ENCODE measurements around the gene ATG10.

ATG10 gene

DNA sequence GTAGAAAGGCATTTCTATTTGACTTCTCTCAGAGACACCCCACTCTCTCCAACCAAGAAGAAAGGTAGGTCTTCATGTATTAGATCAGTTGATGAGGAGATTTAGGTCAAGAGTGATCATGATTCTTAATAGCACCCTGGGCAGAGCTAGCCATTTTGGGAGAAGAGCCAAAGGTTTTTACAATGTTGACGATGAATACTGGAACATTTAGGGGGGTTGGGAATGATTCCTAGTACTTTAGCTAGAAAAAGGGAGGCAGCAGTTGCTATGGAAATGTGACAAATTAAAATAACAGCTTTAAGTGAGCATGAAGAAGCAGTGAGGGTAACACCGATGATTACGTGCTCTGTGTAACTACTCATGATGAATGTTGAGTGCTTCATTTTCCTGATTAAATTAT lies 315.8 kb downstream of the ATG10 start:
- TF ChIP-seq, protein P1, sequence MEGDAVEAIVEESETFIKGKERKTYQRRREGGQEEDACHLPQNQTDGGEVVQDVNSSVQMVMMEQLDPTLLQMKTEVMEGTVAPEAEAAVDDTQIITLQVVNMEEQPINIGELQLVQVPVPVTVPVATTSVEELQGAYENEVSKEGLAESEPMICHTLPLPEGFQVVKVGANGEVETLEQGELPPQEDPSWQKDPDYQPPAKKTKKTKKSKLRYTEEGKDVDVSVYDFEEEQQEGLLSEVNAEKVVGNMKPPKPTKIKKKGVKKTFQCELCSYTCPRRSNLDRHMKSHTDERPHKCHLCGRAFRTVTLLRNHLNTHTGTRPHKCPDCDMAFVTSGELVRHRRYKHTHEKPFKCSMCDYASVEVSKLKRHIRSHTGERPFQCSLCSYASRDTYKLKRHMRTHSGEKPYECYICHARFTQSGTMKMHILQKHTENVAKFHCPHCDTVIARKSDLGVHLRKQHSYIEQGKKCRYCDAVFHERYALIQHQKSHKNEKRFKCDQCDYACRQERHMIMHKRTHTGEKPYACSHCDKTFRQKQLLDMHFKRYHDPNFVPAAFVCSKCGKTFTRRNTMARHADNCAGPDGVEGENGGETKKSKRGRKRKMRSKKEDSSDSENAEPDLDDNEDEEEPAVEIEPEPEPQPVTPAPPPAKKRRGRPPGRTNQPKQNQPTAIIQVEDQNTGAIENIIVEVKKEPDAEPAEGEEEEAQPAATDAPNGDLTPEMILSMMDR (IDR thresholded peaks at IDR 0.05): no peak
- Histone ChIP-seq H3K27ac (no peak overlapping the region), H3K4me3 (no peak overlapping the region)
- DNase-seq (ENCODE audit: low spot score): no peak

DNA sequence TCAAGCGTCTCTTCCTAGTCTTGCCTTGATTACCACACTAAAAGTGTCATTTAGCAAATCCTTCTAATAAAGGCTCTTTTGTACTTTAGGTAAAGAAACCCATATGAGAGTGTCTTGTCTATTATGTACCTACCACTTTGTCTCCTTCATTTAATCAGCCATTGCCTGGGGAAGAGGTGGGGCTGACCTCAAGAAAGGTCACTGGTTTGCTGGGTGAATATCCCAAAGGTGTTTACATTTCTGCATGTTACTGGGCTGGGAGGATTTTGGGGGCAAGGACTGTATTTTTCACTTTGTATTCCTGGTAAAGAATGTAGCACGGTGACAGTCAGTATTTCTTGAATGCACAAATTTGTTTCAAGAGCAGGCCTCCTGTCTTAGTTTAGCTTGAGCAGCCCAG lies 318.2 kb downstream of the ATG10 start:
- H3K27ac ChIP-seq: no peak overlapping the region
- no peak for DNase-seq (ENCODE audit: low spot score)
- no peak overlapping the region for H3K4me3 ChIP-seq
- TF ChIP-seq, protein P1 (IDR thresholded peaks at IDR 0.05): no peak

DNA sequence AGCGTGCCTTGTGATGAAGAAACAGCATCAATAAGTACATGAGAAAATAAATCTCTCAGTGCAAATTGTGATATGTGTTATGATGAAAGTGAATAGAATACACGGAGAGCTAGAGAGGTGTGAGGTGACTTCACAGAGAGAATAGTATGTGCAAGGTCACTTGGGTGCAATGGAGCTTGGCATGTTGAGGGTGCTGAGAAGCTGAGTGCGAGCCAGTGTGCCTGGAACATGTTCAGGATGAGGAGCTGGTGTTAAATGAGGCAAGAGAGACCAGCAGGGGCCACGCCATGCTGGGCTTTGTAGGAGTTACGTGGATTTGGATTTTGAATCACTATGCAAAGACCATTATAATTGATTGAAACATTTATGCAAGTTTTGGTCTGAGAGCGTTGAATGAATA lies 319.1 kb downstream of the ATG10 start:
- no peak overlapping the region for H3K4me3 ChIP-seq
- TF ChIP-seq, protein P1 (IDR thresholded peaks at IDR 0.05): no peak
- H3K27ac ChIP-seq: no peak overlapping the region
- DNase-seq (ENCODE audit: low spot score): no peak

DNA sequence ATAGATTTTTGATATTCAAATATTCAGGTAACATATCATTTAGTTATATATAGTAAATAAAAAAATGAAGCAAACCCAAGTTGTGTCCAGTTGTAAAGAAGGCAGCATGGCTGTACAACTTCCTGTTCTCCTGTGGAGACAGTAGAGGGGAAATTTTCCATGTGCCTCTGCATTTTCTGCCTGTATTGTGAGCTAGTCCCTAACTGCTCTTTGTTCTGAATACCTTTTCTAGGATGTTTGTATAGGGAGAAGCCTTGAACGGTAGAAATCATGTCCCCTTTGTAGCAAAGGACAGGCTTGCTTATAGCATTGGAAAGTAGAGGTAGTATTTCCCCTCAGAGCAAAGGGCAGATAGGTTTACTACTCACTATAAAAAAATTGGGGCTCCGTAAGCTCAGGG lies 319.6 kb downstream of the ATG10 start:
- no peak overlapping the region for H3K27ac ChIP-seq
- no peak for DNase-seq (ENCODE audit: low spot score)
- TF ChIP-seq, protein P1 (IDR thresholded peaks at IDR 0.05): no peak
- H3K4me3 ChIP-seq: no peak overlapping the region

DNA sequence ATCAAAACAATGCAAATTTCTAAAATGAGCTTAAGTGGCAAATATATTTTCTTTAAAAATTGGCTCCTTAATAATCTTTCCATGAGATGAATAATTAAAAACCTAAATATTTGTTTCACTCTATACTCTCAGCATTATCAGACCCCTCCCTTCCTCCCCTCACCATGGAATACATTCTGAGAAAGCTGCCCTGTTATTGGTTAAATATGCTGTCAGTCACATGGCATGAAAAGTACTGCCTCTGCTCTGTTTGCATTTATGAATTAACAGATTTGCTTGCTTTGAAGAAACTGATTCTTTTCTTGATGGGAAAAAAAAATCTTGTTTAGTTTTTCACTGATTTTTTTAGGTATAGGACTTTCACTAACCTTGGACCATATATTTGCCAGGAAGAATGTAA lies 323.3 kb downstream of the ATG10 start:
- DNase-seq (ENCODE audit: low spot score): no peak
- TF ChIP-seq, protein P1 (IDR thresholded peaks at IDR 0.05): no peak
- H3K4me3 ChIP-seq: no peak overlapping the region
- H3K27ac ChIP-seq: no peak overlapping the region

DNA sequence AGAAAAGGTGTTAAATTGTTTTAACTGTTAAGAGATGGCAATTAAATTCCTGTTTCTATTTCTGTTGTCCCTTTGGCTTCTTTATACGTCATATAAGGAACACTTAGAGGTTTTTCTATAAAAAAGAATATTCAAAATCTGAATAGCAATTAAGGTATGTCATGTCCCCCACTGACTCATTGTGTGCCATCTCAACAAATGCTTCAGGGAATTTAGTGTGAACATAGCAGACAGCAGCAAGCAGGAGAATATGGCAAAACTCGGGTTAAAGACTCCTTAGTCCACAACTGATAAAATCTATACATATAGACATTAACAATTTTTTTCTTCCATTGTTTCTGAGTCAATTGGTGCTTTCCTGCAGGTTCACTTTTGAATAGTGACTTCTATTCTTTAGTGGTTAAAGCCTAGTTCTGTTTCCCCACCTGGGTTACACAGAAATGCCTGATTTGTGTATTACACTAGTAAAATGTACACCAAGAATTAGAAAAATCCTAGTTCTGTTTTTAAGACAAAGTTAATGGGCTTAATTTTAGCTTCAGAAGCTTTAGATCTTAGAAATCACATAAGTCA lies 324.2 kb downstream of the ATG10 start:
- DNase-seq (ENCODE audit: low spot score): no peak
- Histone ChIP-seq H3K4me3 (no peak overlapping the region), H3K27ac (no peak overlapping the region)
- TF ChIP-seq, protein P1 (IDR thresholded peaks at IDR 0.05): no peak

DNA sequence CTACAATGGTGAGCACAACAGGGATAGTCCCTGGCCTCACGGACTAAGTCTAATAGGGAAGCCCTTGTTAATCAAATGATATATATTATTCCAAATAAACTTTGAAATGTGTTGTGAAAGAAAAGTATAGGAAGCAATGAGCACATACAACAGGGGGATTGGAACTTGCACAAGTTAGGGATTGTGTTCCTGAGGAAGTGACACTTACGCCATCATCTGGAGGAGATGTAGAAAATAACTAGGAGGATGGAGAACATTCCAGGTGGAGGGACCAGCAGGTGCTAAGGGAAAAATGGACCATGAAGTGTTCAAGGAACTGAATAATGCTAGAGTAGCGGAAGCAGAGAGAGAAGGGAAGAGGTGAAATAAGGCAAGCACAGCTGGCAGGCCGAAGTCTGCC lies 325.1 kb downstream of the ATG10 start:
- H3K27ac ChIP-seq: no peak overlapping the region
- no peak overlapping the region for H3K4me3 ChIP-seq
- DNase-seq (ENCODE audit: low spot score): no peak
- TF ChIP-seq, protein P1 (IDR thresholded peaks at IDR 0.05): no peak

Measured in coronary artery (tissue), 2 donors.